GM18870 (cell line): ENCODE measurements around the gene ADAMTS2.

ENCODE experiments used
- ATAC-seq: cut with Tn5 transposase; IDR thresholded peaks from one replicate; pipeline ENCODE4 v1.9.1; 2021; ENCODE audit warnings: moderate library complexity; ENCODE audit not compliant: unreplicated experiment

The ADAMTS2 gene

DNA sequence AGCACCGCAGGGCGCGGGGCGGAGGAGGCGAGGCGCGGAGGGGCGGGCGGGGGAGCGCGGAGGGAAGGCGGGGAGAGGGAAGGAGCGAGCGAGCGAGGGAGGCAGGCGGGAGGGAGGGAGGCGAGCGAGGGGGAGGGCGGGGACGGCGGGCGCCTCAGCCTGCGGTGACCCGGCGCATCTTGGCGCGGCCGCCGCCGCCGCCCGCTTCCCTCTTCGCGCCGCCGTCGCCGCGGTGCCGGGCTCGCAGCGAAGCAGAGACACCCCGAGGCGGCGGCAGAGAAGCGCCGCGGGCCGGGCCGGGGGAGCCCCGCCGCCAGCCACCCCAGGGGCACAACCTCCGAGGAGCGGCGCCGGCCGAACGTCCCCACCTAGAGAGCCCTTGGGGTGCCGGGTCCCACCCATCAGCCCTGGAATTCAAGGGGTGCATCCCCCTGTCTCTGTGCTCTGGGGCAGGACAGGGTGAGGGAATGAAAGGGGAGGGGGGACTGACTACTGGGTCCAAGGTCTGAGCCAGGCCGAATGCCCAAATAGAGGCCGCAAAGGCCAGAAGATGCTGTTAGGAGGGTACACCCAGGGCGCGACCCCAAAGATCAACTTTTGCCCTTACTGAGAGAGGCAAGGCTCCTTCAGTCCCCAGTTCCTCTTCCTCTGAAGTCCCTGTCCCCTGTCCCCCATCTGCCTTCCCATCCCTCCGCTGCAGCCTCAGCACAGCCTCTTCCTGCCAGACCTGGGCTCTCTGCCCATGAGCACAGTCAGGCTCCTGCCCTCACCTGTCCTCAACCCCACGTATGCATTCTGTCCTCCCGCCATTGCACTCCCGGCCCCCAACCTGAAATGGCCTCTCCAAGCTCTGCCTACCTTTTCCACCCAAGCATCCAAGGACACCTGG is at the start of gene ADAMTS2:
TSS of gene ADAMTS2 (minus strand) at position 29 of the 889 bp plus-strand sequence. CDS start 133 bp downstream, outside the sequence.
- ATAC-seq: no peak

DNA sequence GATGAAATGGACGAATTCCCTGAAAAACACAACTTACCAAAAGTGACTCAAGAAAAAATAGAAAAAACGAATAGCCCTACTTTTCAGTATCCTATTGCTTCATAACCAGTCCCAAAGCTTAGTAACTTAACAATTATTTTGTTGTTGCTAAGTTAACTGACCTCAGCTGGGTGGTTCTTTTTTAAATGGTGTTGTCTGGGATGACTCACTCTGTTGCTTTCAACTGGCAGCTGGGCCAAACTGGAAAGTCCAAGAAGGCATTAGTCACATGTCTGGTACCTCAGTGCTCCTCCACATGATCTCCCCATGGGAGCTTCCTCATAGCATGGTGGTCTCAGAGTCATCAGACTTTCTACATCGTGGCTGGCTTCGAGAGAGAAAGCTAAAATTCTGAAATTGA is 47.8 kb upstream of the ADAMTS2 start:
- ATAC-seq: no peak

DNA sequence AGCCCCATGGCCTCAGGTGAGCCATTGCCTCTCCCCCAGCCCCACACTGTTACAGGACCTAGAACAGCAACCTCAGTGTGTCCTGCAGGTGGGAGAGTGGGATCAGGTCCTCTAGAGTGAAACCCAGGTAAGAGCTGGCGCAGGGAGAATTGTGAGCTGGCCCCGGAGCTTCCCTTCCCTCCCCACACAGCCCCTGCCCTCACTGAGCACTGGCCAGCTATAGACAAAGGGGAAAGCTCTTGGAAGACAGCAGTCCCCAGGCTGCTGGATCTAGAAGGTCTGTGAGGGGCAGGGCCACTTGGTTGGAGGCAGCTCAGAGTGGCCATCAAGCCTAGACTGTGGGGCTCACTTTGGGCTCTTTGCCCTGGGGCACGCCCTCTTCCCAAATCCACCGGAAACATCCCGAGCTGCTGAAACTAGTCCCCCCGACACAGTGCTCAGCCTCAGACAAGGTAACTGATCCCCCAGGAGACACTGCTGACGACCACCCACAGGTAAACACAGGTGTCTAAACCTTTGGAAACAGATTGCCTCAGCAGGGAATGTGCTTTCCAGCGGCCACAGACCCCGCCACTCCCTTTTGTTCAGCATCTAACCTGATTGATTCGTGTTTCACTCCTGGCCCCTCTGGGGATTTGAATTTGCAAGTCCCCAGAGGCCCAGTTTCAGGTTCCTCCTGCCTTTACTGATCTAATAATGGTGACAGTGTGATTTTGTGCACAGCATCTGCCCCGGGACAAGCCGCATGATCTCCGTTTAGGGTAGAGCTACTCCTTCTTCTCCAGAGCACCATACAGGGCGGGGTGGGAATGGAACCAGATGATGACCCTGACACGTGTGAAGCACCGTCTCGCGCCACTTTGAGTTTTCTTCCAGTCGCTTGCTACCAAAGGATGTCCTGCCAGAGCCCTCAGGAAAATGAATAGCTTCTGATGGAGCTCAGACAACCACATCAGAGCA is 42.2 kb upstream of the ADAMTS2 start:
- no peak for ATAC-seq

DNA sequence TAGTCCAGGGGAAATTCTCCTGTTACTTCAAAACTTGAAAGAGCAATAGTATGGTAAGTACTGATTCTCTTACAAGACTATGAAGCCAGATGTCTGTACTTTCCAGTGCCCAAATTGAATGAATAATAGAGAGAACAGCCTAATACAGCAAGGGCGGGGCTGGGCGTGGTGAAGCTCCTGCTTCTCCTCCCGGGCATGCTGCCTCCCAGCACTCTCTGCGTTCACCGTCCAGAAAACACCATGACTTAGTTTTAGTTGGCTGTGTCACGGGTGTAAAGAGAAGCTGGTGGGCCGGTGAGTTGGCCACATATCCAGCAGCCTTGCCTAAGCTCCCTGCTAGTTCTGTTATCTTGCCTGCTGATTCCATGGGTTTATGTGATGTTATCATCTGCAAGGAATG is 40.7 kb upstream of the ADAMTS2 start:
- no peak for ATAC-seq

DNA sequence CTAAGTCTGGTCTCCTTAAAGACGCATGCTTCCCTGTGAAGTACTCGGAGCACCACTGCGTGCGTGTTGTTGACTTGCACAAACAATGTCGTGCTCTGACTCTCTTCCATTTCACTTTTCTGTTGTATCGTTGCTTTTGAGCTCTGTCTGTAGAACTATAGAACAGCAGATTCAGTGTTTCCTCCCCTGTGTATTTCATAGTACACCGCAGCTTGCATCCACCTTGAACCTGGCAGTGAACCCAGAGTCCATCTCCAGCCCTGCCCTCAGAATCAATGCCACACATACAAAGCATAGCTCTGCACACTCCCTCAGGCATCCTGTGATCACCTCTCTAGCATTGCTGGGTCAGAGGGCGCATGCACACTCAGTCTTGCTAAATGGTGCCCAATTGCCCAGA is 37.2 kb upstream of the ADAMTS2 start:
- no peak for ATAC-seq

DNA sequence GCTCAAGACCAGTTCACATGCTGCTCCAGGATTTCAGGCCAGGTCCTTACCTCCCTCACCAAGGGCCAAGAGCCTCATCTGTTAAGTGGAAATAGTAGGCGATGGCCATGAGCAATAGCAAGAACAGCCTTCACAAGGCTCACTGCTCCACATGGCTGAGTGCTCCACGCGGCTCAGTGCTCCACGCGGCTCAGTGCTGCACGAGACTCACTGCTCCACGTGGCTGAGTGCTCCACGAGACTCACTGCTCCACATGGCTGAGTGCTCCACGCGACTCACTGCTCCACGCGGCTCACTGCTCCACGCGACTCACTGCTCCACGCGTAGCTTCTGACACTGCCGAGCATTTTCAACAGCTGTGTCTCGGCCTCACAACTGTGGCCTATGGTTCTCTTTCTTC is 36.4 kb upstream of the ADAMTS2 start:
- ATAC-seq: no peak

DNA sequence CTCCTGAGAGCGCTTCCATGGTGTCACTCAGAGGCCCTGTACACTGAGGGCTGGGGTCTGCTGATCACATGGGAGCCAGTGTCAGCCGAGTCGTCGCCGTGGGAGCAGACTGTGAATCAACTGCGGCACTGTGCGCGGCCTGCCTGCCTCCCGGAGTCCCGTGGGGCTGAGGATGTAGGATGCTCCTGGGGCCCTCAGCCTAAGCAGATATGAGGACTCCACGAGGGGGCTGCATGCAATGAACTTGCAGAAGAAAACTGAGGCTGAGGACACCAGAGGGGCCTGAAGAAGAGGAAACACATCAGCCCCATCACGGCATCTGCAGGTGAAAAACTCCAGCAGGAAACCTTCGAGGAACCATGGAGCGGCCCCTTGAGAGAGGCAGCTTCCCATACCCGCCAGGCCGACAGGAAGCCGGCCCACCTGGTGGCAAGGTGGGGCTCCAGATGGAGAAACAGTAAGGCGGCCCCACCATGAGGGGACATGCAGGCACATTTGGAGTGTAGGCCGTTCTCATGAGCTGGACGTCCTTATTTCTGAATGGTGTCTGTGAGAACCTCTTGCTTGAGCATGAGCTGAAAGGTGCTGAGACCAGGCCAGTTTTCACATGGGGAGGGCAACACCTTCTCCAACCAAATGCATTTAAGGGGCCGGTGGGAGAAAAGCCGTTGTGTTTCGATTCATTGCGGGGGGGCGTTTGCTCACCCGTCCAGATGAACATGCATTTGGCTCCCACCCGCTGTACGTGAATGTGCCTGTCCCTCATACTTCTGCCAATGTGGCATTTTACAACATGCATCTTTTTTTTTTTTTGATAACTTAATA is 35.2 kb upstream of the ADAMTS2 start:
- ATAC-seq: no peak

DNA sequence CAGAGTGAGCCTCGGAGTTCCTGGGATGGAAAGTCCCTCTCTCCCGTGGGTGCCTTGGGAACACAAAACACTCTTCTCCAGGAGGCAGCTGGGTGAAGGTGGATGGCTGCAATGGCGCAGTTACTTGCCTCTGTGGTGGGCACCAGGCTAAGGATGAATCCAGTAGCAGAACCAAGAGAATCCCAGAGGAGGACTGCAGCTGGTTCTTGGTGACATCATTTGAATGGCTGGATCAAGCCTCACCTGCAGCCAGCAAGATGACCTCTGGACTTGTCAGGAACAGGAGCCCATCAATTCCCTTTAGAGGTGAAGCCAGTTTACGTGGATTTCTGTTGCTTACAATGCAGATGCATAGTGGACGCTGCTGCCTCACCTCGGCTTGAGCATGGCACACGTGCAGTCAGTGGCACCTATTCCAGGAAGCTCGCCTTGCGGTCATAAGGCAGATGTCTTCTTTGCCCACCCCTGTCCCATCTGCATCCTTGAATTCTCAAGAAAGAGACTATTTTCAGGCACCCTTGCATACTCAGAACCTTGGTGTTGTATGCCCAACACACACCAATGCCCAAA is 34.1 kb upstream of the ADAMTS2 start:
- ATAC-seq: no peak

DNA sequence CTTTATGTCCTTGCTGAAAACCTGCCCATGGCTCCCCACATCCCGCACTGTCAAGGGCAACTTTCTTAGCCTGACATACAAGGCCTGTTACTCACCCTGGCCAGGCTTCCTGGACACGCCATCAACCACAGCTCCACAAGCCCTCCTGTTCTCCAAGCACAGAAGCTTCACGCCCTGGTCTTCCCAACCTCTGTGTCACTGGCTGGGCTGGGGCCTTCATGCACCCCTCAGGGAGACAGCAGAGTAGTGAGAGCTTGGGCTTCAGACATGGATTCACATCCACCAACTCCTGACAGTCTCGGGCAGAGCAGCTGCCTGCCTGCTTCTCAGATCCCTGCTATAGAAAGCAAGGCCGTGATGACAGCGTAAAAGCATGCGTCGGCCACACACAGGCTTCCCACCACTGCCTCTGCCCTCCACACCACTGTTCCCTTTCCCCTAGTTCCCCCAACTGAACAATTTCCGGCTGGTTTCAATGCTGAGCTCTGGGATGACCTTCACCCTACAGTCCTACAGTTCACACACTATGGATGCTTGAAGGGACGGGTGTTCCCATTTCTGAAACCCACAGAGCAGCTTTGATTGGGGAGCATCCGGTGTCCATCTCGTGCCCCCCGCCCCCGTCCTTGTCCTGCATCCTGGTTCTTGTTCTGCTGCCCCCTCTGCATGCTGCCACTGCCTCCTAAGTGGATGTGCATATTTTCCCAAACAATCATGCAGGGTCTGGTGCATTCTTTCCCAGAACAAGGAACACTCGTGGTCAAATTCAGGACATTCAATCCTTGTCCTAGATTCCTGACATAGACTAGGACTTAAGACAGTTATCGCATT is 33.4 kb upstream of the ADAMTS2 start:
- no peak for ATAC-seq

DNA sequence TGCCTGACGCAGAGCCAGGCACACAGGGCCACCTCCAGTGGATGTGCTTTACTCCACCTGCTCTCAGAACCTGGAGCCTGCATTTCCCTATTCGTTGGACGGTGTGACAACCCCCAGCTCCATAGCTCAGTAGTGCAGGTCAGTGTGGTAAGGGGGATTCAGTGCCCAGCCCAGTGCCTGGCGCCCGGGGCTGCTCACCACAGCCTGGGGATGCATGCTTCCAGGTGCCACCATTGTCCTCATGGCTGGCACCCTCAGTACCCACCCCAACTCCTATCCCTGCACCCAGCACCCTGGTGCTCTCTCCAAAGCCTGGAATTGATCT is 32.8 kb upstream of the ADAMTS2 start:
- ATAC-seq: no peak

DNA sequence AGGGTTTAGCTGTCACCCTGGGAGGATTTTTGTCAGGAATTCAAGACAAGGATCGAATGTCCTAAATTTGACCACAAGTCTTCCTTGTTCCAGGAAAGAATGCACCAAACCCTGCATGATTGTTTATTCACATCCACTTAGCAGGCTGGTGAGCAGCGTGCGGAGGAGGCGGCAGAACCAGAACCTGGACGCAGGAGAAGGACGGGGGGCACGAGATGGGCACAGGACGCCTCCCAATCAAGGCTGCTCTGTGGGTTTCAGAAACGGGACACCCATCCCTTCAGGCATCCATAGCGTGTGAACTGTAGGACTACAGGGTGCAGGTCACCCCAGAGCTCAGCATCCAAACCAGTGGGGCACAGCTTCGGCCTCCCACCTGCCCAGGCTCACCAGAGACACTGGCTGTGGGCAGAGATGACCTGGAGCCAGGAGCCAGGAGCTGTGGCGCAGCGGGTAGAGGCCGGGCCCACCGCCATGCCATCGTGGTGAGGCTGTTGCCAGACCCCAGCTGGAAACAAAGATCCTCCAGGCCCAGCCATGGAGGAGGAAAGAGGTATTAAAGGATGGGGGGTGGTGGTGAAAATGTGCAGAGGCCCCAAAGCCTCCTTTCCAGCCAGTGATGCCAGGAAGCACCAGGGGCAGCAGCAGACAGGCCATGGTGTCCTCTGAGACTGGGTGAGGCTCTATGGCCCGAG is 32.3 kb upstream of the ADAMTS2 start:
- ATAC-seq: no peak

DNA sequence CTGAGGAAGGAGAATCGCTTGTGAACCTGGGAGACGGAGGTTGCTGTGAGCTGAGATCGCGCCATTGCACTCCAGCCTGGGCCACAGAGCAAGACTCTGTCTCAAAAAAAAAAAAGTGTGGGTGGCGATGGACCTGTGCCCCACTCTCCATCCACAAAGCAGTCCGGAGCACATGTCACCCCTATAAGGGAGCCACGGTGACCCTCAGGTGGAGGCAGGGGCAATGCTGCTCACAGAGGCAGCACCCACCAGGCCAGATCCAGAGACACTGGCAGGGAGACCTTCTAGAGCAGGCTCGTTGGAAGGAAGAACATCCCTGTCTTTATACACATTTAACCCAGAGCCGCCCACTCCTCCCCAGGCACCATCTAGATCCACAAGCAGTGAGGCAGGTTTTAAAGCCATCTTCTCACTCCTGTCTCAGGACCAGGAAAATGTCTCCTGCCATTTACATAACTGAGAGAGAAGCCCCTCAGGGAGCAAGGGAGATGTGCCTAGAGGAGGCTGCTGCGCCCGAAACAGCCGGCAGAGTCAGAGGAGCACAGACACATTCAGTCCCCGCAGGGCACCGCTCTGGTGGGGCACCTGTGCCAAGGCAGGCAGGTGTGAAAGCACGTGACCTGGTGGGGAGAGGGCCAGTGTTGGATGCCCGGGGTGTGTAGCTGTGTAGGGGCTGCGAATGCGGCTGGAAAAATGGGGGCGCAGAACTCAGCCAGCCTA is 31.6 kb upstream of the ADAMTS2 start:
- ATAC-seq: no peak

DNA sequence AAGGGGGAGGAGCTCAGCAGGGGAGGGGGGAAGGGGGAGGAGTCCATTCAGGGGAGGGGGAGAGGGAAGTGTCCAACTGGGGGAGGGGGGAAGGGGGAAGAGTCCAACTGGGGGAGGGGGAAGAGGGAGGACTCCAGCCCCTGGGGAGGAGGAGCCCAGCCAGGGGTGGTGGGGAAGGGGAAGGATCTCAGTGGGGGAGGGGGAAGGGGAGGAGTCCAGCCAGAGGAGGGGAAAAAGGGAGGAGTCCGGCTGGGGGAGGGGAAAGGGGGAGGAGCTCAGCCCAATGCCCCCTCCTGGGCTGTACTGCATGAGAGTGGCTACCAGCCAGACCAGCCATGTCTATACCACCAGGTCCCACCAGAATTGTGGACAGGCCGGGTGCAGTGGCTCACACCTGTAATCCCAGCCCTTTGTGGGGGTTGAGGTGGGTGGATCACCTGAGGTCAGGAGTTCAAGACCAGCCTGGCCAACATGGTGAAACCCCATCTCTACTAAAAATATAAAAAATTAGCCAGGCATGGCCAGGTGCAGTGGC is 30.6 kb upstream of the ADAMTS2 start:
- ATAC-seq: no peak

DNA sequence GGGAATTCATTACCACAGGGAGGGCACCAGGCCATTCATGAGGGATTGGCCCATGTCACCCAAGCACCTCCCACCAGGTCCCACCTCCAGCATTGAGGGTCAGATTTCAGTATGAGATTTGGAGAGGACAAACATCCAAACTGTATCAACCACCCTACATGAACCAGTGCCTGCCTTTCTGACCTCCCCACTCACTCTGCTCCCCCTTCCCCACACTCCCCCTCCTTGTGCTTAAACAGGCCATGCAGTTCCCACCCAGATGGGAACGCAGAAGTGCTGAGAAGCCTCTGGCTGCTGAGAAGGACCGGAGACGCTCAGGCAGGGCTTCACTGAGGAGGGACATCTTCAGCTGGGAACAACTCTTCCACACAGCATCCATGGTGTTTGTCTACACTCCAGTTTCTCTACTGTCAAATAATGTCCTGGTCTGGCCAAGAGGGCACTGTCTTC is 30.0 kb upstream of the ADAMTS2 start:
- no peak for ATAC-seq

DNA sequence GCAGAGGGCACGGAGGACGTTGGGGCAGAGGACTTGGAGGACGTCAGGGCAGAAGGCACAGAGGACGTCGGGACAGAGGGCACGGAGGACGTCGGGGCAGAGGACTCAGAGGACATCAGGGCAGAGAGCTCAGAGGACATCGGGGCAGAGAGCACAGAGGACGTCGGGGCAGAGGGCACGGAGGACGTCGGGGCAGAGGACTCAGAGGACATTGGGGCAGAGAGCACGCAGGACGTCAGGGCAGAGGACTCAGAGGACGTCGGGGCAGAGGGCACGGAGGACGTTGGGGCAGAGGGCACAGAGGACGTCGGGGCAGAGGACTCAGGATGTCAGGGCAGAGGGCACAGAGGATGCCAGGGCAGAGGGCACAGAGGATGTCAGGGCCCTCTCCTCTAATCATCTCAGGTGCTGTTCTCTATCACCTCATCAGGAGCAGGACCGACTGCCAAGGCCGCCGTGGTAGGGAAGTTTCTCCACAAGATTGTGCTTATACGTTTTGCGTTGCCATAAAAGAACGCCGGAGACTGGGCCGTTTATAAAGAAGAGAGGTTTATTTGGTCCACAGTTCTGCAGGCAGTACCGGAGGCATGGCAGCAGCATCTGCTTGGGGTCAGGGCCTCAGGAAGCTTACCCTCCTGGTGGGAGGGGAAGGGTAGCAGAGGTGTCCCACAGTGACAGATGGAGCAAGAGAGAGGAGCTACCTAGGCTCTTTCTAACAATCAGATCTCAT is 29.4 kb upstream of the ADAMTS2 start:
- ATAC-seq: no peak

DNA sequence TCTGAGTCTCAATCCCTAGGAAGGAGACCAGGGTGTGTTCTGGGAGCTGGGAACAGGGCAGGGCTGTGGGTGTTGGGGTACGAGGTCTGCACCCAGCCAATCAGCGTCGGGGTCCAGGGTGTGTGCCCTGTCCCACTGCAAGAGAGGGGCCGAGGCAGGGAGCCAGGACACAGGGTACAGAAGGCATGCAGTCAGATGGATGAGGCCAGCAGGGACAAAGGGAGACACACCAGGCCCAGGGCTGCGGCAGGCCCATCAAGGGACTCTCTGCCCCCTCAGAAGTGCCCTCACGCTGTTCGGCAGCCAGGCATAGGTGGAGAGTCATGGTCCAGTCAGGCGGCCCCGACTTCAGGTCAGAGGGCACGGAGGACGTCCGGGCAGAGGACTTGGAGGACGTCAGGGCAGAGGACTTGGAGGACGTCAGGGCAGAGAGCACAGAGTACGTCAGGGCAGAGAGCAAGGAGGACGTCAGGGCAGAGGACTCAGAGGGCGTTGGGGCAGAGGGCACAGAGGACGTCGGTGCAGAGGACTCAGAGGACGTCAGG is 28.8 kb upstream of the ADAMTS2 start:
- no peak for ATAC-seq
